Putamen (tissue), 1 donor: ENCODE data around the gene CHSY3.

Source experiments
- DNase-seq: peaks from one replicate; pipeline ENCODE4 v3.0.0-alpha.2; 2016; ENCODE audit warnings: low spot score

Gene CHSY3

DNA sequence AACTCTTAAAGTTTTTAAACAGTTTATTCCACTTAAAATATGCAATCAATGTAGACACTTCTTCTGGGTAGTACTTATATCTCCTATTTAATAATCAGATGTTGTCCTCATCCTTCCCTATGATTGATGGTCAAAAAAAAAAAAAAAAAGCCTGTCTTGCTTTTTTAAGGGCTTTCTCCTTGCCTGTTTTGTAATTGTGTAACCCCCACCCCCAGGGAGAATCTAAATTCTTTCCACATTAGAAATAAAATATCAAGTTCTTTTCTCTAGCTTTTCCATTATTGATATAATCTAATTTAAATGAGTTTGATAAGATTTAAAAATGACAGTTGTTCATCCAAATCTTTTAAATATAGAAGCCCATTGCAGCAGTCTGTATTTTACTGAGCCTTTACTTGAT, 119.7 kb downstream of the CHSY3 start:
- DNase-seq, result no peak

DNA sequence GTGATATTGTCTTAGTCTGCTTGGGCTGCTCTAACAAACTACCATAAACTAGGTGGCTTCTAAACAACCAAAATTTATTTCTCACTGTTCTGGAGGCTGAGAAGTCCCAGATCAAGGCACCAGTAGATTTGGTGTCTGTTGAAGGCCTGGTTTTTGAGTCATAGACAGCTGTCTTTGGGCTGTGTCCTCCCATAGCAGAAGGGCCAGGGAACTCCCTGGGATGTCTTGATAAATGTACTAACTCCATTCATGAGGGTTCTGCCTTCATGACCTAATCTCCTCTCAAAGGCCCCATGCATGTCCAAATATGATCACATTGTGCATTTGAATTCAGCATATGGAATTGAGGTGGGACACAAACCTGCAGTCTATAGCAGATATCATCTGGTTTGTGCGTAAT, 121.2 kb downstream of the CHSY3 start:
- DNase-seq, result no peak

DNA sequence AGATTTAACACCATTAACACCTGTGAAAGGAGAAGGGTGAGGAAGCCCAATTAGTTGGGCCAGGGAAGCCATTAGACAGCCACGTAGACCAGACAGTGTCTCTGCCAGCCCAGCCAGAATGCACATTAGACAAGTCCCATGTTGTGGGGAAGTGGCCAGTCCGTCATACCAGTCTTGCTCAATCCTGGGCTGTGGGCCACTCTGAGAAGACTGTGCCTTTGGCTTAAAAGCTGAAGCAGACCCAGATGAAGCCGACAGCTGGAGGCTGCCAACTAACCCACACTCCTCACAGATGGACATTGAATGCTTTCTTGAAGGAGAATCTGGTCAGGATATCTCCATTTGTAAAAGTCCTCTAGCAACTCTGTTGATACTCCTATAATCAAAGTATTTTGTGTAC, 128.5 kb downstream of the CHSY3 start:
- DNase-seq, result peak; percentile 42

DNA sequence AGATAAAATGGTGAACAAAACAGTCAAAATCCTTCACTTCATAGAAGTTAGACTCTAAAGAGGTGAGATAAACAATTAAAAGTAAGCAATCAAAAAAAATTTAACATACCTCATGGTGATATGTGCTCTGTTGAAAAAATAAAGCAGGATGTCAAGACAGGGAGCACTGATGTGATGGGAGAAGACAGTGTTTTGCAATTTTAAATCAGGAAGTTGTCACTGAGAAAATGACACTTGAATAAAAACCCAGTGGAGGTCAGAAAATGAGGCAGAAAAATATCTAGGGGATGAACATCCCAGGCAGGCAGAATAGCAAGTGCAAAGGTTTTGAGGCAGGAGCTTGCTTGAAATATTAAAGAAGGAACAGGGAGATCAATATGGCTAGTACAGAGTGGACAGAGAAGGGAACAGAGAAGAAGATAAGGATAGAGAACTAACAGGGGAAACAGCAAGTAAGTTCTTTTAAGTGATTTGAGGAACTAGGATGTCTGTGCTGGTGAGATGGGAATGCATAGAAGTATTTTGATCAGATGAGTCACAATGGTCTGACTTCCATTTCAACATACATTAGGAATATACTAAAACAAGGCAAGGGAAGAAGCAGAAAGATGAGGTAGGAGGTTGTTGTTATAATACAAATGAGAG, 130.4 kb downstream of the CHSY3 start:
- peak; percentile 29 for DNase-seq

DNA sequence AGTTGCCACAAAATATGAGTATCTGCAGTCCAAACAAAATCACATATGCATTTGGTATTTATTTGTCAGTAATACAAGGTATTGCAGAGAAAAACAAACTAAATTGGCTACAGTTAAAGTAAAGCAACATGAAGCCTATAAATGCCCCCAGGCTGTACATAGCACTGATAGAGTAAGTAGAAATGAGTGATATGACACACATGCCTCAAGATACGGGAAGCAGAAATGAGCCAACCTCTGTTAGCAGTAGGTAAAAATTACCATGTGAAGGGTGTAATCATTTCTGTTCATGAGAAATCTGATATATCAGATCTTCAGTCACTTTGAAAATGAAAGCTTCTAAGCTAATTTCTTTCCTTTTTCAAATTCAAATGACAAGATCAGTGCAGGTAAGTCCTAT, 131.1 kb downstream of the CHSY3 start:
- DNase-seq, result no peak

DNA sequence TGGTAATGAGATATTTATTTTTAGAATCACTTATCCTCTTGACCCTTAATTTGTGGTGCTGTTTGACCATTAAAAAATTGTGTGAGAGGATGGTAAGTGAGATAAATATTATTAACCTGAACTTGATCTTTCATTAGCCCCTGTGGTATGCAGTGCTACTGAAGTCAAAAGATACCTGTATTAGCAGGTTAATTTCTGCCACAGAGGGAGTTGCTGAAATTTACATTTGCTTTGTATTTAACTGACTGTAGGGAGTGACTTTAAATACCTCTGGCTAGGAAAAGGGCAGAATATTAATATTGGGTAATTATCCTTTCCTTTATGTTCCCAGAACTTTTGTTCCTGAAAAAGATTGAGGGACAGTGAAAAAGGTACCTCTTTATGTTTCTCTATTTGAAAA, 133.6 kb downstream of the CHSY3 start:
- DNase-seq, result no peak

DNA sequence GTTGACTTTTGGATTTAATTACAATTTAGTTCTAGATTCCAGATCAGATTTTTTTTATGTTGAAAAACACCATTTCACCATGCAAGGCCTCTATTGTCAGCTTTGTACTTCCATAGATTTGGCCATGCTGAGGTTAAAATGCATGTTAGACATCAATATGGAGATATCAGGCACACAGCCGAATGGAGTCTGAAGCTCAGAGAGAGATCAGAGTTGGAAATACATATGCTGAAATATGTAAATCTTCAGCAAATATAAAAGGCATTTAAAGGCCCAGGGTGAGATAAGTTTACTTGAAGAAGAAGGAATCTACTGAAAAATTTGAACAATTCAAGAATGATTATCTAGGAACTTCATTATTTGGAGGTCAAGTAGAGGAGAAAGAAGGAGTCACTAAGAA, 139.6 kb downstream of the CHSY3 start:
- no peak for DNase-seq

DNA sequence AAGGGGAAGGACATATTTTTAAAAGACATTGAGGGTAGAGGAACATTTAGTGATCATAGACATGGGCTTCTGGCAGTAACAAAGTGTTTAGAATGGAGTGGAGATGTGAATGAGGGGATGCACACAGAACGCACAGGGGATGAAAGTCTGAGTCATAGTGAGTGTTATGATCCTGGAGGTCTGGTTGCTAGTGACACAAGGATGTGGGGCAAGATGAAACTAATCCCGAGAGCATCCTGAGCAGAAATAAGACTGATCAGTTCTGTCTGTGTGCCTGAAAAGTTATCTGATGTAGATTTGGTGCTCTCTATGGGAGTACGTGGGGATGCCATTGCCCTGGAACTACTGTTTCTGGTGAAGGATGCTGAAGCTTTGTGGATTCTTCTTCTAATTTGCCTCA, 141.1 kb downstream of the CHSY3 start:
- no peak for DNase-seq

DNA sequence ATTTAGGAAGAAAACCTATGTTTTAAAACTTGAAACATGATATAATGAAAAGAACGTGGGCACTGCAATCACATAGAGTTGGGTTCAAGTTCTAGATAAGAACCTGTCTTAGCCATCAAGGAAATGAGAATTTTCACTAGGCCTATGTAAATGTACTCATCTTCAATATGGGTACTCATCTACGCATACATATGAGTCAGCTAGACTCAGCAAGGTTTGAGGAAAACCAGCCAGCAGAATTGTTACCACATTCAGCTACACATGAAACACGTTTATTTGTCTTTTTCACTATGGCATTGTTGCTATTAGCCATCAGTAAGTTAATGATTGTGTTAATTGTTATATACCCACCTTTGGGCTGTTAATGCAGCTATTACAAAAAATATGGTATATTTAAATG, 146.3 kb downstream of the CHSY3 start:
- DNase-seq, result no peak

DNA sequence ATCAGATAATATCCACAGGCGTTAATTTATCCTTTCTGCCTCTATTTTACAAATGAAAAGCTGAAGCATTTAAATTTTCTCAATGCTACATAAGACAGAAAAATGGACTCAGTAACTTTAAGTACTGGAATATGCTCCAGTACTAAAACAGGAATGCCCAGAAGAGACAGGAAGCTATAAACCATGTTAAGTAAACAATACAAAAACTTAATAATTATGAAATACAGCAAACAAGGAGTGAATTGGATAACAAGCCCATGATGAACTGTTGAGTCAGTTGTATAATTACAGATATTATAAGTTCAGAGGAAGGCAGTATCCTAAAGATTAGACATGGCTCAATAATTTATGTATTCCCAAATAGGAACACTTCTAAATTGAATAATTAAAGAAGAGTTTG, 148.5 kb downstream of the CHSY3 start:
- no peak for DNase-seq

DNA sequence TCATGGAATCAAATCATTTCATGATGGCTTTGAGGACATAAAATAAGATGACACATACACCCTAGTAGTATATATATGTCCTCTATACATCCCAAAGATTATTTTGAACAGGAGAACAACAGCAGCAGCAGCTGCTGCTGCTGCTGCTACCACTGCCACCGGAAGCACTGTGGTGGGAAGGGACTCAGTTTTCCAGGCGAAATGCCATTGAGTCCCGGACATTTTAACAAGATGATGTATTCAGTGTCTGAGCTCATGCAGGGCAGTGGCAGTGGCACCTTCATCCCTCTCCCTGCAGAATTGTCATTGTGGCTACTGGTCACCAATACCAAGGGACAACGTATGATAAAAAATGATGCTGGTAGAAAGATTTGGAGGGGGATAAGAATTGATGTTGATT, 151.3 kb downstream of the CHSY3 start:
- DNase-seq, result no peak

DNA sequence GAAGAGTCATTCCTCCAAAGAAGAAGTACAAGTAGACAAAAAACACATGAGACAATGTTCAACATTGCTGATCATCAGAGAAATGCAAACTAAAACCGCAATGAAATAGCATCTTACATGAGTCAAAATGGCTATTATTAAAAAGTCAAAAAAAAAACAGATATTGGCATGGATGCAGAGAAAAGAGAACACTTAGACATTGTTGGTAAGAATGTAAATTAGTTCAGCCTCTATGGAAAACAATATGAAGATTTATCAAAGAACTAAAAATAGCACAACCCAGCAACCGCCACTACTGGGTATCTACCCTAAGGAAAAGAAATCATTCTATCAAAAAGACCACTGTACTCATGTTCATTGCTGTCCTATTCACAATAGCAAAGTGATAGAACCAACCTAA, 157.5 kb downstream of the CHSY3 start:
- no peak for DNase-seq

DNA sequence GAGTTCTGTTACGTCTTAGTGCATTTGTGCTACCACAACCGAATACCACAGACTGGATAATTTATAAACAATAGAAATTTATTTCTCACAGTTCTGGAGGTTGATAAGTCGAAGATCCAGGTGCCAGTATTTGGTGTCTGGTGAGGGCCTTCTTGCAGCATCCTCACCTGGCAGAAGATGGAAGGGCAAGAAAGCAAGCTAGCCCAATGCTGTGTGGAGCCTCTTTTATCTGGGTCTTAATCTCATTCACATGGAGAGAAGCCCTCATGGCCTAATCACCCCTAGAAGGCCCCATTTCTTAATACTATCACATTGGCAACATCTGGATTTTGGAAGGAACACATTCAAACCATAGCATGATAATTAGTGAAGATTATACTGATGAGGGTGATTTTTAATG, 159.3 kb downstream of the CHSY3 start:
- no peak for DNase-seq

DNA sequence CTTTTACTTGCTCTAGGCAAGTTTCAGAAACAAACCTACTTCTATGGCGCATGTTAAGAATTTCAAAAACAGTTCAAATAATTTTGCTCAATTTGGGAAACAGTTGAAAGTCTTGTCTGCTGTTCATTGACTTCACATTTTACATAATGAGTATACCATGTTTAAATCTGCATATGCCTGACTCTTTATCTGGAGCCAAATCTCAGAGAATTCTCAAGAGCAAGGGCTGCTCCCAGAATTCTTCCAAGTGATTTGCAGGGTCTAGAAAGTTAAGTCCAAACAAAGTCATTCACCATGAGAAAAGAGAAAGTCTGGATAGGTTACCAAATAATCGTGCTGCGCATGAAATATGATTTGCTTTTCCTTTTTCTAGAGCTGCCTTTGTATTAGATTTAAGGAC, 160.2 kb downstream of the CHSY3 start:
- no peak for DNase-seq

DNA sequence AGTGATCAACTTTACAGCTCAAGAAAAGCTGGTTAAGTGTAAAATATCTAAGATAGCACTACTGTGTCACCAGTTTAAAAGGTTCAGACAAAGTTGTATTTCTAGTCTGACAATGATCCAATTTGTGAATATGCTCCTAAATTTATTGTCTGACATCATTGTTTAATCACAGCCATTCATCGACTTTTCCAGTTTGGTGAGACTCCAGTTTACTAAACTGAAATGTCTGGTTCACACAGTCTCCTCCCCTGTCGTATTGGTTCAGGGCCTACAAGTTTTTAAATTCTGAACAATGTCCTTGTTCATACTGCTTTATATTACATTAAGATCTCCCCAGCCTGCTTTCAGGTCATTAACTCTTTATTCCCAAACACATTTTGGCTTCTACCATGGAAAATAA, 161.4 kb downstream of the CHSY3 start:
- no peak for DNase-seq

DNA sequence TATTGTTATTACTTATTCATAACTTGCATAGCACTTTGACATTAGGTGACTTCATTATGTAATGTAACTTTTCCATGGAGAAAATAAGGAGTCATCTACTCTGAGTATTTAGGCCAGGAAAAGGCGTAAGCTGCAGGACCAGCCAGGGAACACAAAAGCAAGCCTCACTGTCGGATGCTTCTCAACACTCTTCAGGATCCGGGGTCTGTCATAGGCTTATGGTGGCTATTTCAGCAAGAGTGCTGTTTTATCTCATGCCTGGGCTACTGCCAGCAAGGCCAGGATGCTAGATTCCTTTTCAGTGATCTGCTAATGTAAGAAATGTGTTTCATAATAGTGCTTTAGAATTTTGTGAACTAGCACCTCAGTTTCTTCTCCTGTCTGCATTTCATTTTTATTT, 162.4 kb downstream of the CHSY3 start:
- DNase-seq, result no peak

DNA sequence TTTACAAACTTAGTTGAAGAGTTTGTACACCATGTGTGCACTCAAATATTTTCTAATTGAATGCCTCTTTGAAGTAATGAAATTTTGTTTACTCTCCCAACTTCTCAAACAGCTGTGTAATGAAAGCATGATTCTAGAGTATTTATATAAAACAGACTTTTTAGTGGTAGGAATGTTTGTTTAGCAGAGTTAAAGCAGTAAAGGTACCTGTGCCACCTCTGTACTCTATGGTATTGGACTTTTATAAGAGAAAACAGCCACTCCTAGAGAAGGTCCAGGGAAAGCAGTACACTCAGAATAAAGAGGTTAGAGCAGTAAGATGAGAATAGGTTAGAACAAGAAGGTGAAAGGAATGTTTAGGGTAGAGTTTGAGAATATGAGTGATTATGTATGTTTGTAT, 163.1 kb downstream of the CHSY3 start:
- DNase-seq, result no peak

DNA sequence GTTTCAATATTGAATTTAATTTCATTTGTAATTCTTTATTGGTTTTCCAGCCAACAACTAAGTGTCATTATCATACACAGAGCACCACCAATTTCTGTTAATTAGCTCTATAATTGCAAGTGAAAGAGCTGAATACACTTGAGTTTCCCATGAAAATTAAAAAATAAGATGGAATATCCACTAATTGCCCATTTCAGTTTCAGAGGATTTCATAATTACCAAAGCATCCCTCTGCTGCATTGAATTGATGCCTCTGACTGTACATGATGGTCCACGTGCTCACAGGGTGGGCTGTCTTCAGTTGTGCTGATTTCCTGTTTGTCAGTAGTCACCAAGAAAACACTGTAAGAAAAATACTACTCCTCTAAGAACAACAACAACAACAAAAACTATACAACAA, 163.8 kb downstream of the CHSY3 start:
- DNase-seq, result no peak

DNA sequence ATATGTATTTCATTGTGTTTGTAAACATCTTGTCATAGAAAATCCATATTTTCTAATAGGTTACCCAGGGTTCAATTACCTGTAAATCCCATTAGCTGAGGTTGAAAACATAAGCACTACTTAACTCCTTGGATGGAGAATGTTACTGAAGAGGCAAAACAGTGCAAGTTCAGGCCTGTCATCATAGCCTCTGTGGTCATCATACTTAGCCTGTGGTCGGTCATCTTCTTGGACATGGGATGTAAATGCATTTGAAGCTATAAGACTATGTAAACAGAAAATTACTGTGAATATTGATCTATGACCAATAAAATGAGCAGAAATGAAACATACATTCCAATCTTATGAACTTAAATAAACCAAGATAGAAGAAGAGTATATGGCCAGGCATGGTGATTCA, 164.7 kb downstream of the CHSY3 start:
- no peak for DNase-seq

DNA sequence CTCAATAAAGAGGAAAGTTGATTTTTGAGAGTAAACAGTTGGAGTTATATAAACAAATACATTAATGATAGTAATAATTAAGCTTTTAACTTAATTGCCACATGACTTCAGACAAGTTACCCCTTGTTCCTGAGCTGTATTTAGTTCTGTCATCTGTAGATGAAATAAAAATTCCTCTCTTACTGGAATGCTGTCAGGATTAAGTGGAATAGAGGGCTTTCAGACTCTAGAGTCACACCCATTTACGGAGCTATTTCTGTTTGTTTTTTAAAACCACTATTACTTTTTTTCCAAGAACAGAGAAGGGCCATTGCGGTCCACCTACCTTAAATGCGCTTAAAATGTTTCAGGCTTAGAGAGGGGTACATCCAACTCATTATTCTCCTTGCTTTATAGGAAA, 170.6 kb downstream of the CHSY3 start:
- no peak for DNase-seq

DNA sequence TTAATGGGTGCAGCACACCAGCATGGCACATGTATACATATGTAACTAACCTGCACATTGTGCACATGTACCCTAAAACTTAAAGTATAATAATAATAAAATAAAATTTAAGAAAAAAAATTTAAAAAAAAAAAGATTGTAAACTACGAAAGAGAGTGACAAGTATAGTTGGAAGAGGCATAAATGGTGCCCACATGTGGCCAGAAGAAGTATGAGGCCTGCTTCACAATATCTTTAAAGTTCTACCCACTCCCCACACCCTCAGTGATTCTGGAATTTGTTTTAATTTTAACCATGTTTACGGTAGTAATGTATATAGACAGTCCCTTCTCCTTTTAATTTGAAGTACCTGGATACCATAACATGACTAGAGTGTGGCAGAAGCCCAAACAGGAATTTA, 172.7 kb downstream of the CHSY3 start:
- no peak for DNase-seq

DNA sequence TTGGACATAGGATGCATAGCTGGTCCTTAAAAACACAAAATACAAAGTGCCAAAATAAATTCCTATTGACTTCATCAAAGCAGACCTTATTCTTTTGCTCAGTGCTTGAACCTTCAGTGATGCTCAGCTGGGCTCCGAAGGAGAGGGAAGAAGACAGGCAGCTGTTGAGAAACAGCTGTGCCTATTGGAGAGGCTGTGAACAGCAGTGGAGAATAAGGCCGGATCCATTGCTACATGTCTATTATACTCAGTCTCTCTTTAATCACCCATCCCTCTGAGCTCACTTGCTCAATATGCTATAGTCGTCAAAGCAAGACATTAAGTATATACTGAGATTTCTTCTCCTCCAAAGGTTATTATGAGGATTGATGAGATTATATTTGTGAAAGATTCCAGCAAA, 174.4 kb downstream of the CHSY3 start:
- DNase-seq, result no peak

DNA sequence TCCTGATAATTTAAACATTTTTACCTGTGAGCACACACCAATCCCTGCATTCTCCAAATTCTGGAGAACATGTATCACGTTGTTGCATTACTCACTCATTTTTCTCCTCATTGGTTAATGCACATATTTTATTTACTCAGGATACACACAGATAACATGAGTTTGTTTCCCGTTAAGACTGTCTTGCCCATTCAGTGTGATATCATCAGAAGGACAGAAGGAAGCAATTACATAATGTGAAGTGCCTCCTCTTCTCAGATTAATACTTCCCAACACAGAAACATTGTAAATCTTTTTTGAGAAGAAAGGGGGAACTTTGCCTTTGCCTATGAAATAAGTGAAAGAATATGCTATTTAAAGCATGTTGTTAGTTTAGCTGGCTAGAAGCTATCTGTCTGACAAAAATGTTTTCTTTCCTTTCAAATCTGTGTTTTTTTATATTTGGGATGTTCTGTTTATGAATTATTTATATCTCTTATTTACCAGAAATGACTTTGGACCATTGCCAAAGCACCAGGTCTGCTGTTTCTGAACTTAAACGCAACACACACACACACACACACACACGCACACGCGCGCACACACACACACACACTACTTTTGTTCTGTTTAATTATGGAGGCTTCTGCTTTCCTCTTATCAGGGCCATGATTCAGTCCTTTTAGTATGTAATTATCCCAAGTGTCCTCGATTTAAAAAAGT, 186.5 kb downstream of the CHSY3 start:
- DNase-seq, result no peak

DNA sequence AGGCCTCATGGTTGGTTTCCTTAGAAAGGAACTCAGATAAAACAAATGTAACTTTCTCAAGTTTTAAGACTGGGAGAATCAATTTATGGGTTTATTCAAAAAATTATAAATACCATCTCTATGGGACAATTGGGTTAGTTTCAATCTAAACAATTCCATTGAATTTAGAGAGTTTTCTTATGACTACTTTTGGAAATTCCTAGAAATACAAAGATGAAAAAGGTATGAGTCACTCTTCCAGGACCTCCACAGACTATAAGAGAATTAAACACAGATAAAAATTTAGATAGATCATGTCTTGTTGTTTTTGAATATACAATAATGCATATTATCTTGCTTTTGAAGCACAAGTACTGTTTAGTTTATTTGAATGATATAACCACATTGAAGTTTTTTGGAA, 188.7 kb downstream of the CHSY3 start:
- DNase-seq, result no peak
